ENCODE results near the gene LYST.

The LYST gene

GRCh38 chr1:235867903-235868469 is 1.3 kb upstream of the LYST start:
- Histone ChIP-seq H3K4me3 (ENCODE audit: low read depth, low read length) (peak overlapping the region; percentile 97), H3K27ac (ENCODE audit: low read depth, low read length) (no peak overlapping the region), H3K9ac (ENCODE audit: low read length) (no peak overlapping the region), H3K9me3 (ENCODE audit: control insufficient read depth, insufficient read depth, low read depth, low read length) (no peaks in the 10 kb centered on the region), H3K4me1 (ENCODE audit: control insufficient read depth, insufficient read depth, low read length) (0 out of 2 replicates have a peak, but pooled peaks cover 3% of the 10 kb centered on the region), H3K27me3 (ENCODE audit: control insufficient read depth, insufficient read depth, low read length) (peaks cover 28% of the 10 kb centered on the region), H3K36me3 (ENCODE audit: control insufficient read depth, insufficient read depth, low read length) (no peaks in the 10 kb centered on the region)

- Histone ChIP-seq H3K27ac (ENCODE audit: low read depth, low read length) (no peak overlapping the region), H3K9me3 (ENCODE audit: control insufficient read depth, insufficient read depth, low read depth, low read length) (no peaks in the 10 kb centered on the region), H3K4me3 (ENCODE audit: low read depth, low read length) (peak overlapping the region; percentile 97), H3K4me1 (ENCODE audit: control insufficient read depth, insufficient read depth, low read length) (0 out of 2 replicates have a peak, but pooled peaks cover 3% of the 10 kb centered on the region), H3K36me3 (ENCODE audit: control insufficient read depth, insufficient read depth, low read length) (no peaks in the 10 kb centered on the region), H3K9ac (ENCODE audit: low read length) (peak overlapping the region; percentile 73), H3K27me3 (ENCODE audit: control insufficient read depth, insufficient read depth, low read length) (peaks cover 28% of the 10 kb centered on the region)
Observed at GRCh38 chr1:235866913-235867845, 473 bp upstream of the LYST start.

- Histone ChIP-seq H3K4me3 (ENCODE audit: low read depth, low read length) (peak overlapping the region; percentile 97), H3K4me1 (ENCODE audit: control insufficient read depth, insufficient read depth, low read length) (0 out of 2 replicates have a peak, but pooled peaks cover 3% of the 10 kb centered on the region), H3K27ac (ENCODE audit: low read depth, low read length) (no peak overlapping the region), H3K9me3 (ENCODE audit: control insufficient read depth, insufficient read depth, low read depth, low read length) (no peaks in the 10 kb centered on the region), H3K36me3 (ENCODE audit: control insufficient read depth, insufficient read depth, low read length) (no peaks in the 10 kb centered on the region), H3K9ac (ENCODE audit: low read length) (no peak overlapping the region), H3K27me3 (ENCODE audit: control insufficient read depth, insufficient read depth, low read length) (peaks cover 28% of the 10 kb centered on the region)
Observed at GRCh38 chr1:235865565-235866204, 1.0 kb downstream of the LYST start.

GRCh38 chr1:235864931-235865525 is 1.7 kb downstream of the LYST start:
- no peak overlapping the region for H3K27ac ChIP-seq (ENCODE audit: low read depth, low read length)
- no peak overlapping the region for H3K4me3 ChIP-seq (ENCODE audit: low read depth, low read length)
- no peaks in the 10 kb centered on the region for H3K9me3 ChIP-seq (ENCODE audit: control insufficient read depth, insufficient read depth, low read depth, low read length)
- no peak overlapping the region for H3K9ac ChIP-seq (ENCODE audit: low read length)
- H3K4me1 ChIP-seq (ENCODE audit: control insufficient read depth, insufficient read depth, low read length) = 0 out of 2 replicates have a peak, but pooled peaks cover 3% of the 10 kb centered on the region
- H3K36me3 ChIP-seq (ENCODE audit: control insufficient read depth, insufficient read depth, low read length) = no peaks in the 10 kb centered on the region
- peaks cover 28% of the 10 kb centered on the region for H3K27me3 ChIP-seq (ENCODE audit: control insufficient read depth, insufficient read depth, low read length)

- no peak overlapping the region for H3K27ac ChIP-seq (ENCODE audit: low read depth, low read length)
- peaks cover 28% of the 10 kb centered on the region for H3K27me3 ChIP-seq (ENCODE audit: control insufficient read depth, insufficient read depth, low read length)
- H3K4me3 ChIP-seq (ENCODE audit: low read depth, low read length) = no peak overlapping the region
- no peaks in the 10 kb centered on the region for H3K9me3 ChIP-seq (ENCODE audit: control insufficient read depth, insufficient read depth, low read depth, low read length)
- 0 out of 2 replicates have a peak, but pooled peaks cover 3% of the 10 kb centered on the region for H3K4me1 ChIP-seq (ENCODE audit: control insufficient read depth, insufficient read depth, low read length)
- H3K36me3 ChIP-seq (ENCODE audit: control insufficient read depth, insufficient read depth, low read length) = no peaks in the 10 kb centered on the region
- no peak overlapping the region for H3K9ac ChIP-seq (ENCODE audit: low read length)
Observed at GRCh38 chr1:235864469-235864868, 2.2 kb downstream of the LYST start.

GRCh38 chr1:235863699-235864093 is 3.0 kb downstream of the LYST start:
- H3K4me1 ChIP-seq (ENCODE audit: control insufficient read depth, insufficient read depth, low read length) = 0 out of 2 replicates have a peak, but pooled peaks cover 3% of the 10 kb centered on the region

GRCh38 chr1:235861857-235862256 is 4.8 kb downstream of the LYST start:
- Histone ChIP-seq H3K27me3 (ENCODE audit: control insufficient read depth, insufficient read depth, low read length) (peaks cover 28% of the 10 kb centered on the region), H3K9ac (ENCODE audit: low read length) (no peak overlapping the region), H3K27ac (ENCODE audit: low read depth, low read length) (no peak overlapping the region), H3K36me3 (ENCODE audit: control insufficient read depth, insufficient read depth, low read length) (no peaks in the 10 kb centered on the region), H3K4me3 (ENCODE audit: low read depth, low read length) (no peak overlapping the region), H3K4me1 (ENCODE audit: control insufficient read depth, insufficient read depth, low read length) (0 out of 2 replicates have a peak, but pooled peaks cover 3% of the 10 kb centered on the region), H3K9me3 (ENCODE audit: control insufficient read depth, insufficient read depth, low read depth, low read length) (no peaks in the 10 kb centered on the region)

More at GRCh38 chr1:235863699-235864093, 3.0 kb downstream of the LYST start:
- H3K9me3 ChIP-seq (ENCODE audit: control insufficient read depth, insufficient read depth, low read depth, low read length) = no peaks in the 10 kb centered on the region
- H3K9ac ChIP-seq (ENCODE audit: low read length) = no peak overlapping the region
- no peak overlapping the region for H3K4me3 ChIP-seq (ENCODE audit: low read depth, low read length)
- no peak overlapping the region for H3K27ac ChIP-seq (ENCODE audit: low read depth, low read length)
- peaks cover 28% of the 10 kb centered on the region for H3K27me3 ChIP-seq (ENCODE audit: control insufficient read depth, insufficient read depth, low read length)
- no peaks in the 10 kb centered on the region for H3K36me3 ChIP-seq (ENCODE audit: control insufficient read depth, insufficient read depth, low read length)

GRCh38 chr1:235860829-235861228 is 5.9 kb downstream of the LYST start:
- no peak overlapping the region for H3K27ac ChIP-seq (ENCODE audit: low read depth, low read length)
- no peaks in the 10 kb centered on the region for H3K36me3 ChIP-seq (ENCODE audit: control insufficient read depth, insufficient read depth, low read length)
- no peaks in the 10 kb centered on the region for H3K9me3 ChIP-seq (ENCODE audit: control insufficient read depth, insufficient read depth, low read depth, low read length)
- peaks cover 24% of the 10 kb centered on the region for H3K27me3 ChIP-seq (ENCODE audit: control insufficient read depth, insufficient read depth, low read length)
- no peak overlapping the region for H3K4me3 ChIP-seq (ENCODE audit: low read depth, low read length)
- 0 out of 2 replicates have a peak, but pooled peaks cover 3% of the 10 kb centered on the region for H3K4me1 ChIP-seq (ENCODE audit: control insufficient read depth, insufficient read depth, low read length)
- H3K9ac ChIP-seq (ENCODE audit: low read length) = no peak overlapping the region

- H3K9me3 ChIP-seq (ENCODE audit: control insufficient read depth, insufficient read depth, low read depth, low read length) = no peaks in the 10 kb centered on the region
- no peak overlapping the region for H3K4me3 ChIP-seq (ENCODE audit: low read depth, low read length)
- no peak overlapping the region for H3K27ac ChIP-seq (ENCODE audit: low read depth, low read length)
- no peaks in the 10 kb centered on the region for H3K36me3 ChIP-seq (ENCODE audit: control insufficient read depth, insufficient read depth, low read length)
- H3K9ac ChIP-seq (ENCODE audit: low read length) = no peak overlapping the region
- peaks cover 14% of the 10 kb centered on the region for H3K27me3 ChIP-seq (ENCODE audit: control insufficient read depth, insufficient read depth, low read length)
- no peaks in the 10 kb centered on the region for H3K4me1 ChIP-seq (ENCODE audit: control insufficient read depth, insufficient read depth, low read length)
Observed at GRCh38 chr1:235859789-235860188, 6.9 kb downstream of the LYST start.

- Histone ChIP-seq H3K27ac (ENCODE audit: low read depth, low read length) (no peak overlapping the region), H3K36me3 (ENCODE audit: control insufficient read depth, insufficient read depth, low read length) (no peaks in the 10 kb centered on the region), H3K9ac (ENCODE audit: low read length) (no peak overlapping the region), H3K4me1 (ENCODE audit: control insufficient read depth, insufficient read depth, low read length) (no peaks in the 10 kb centered on the region), H3K27me3 (ENCODE audit: control insufficient read depth, insufficient read depth, low read length) (0 out of 2 replicates have a peak, but pooled peaks cover 4% of the 10 kb centered on the region), H3K9me3 (ENCODE audit: control insufficient read depth, insufficient read depth, low read depth, low read length) (no peaks in the 10 kb centered on the region), H3K4me3 (ENCODE audit: low read depth, low read length) (no peak overlapping the region)
Observed at GRCh38 chr1:235858766-235859165, 7.9 kb downstream of the LYST start.
